Measurements from ENCODE around the gene MAML2.

MAML2 gene

DNA sequence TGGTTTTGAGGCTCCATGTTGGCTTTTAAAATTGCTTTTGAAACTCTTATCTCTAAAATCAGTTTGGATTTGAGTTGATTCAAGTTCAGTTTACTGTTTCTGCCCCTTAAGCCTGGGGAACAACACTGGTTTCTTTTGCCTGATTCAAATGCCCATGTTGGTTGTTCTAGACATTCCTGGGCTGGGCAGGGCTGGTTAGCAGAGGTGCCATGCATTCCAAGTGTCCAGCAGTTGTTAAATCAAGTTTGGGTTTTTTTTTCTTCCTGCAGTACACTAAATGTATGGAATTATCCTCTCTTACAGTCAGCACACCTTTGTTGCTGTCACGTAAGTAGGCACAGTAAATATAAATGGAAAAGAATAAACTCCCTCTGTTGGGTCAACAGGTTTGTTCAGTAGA is 351.9 kb downstream of the MAML2 start:
- DNase-seq (ENCODE audit: low read depth in 1 of 2, low spot score in 1 of 2), result no peak

GRCh38 chr11:95989780-95990179 is 353.2 kb downstream of the MAML2 start:
- no peak for DNase-seq (ENCODE audit: low read depth in 1 of 2, low spot score in 1 of 2)

DNA sequence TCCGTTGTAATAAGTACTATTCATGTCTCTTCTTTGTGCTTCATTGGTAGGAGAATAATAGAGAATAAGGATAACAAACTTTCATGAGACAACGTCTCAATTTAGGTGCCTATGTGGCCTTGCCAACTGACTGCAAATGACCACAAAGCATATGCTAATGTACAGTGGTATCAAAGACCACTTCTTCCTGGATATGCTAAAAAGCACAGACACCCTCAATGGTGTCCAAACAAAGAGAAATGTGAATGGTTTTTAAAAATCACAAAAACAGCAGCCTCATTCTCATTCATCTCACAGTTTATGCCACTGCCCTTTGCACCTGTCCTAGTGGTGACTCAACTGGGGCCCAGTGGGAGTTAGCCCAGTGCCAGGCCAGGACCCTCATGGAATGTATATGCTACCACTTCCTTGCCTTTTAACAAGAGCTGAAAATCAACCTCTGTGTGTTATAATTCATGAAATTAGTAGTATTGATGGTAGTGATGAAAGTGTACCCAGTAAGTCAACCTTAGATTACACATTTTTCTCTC is 353.9 kb downstream of the MAML2 start:
- no peak for DNase-seq (ENCODE audit: low read depth in 1 of 2, low spot score in 1 of 2)

DNA sequence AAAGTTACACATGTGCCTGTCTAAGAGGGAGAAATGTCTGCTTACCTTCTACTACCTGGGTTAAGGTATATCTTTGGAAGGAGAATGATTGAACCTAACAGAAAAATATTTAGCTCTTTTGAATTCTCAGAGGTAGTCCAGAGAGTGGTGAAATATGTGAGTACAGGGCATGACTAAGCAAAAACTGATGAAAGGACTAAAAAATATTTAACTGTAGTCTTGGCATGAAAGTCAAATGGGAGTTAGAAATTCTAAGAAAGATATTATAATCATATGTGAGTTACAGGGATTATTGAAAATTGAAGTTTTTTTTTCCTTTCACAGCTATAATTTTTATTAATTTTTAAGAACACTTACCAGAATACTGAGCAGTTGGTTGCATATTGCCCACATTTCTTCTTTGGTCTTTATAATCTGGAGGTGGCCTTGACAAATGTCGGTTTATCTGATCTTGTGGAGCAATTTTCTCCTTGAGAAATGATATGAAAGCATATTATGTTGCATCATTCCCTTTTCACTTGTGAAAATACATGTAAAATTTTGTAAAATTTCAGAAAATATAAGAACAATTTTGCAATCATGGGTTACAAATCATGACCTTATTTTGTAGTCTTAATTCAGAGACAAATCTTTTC is 357.7 kb downstream of the MAML2 start:
- DNase-seq (ENCODE audit: low read depth in 1 of 2, low spot score in 1 of 2), result no peak

DNA sequence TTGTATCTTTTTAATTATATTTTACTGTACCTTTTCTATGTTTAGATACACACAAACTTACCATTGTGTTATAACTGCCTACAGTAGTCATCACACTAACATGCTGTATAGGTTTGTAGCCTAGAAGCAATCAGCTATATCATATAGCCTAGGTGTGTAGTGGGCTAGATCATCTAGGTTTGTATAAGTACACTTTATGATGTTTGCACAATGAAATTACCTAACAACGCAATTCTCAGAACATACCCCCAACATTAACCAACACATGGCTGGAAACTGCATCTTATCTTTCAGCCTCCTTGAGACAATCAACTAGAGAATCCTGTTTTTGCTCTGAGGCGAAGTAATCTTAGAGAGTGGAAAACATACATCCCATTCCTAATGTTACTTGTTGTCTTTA is 358.9 kb downstream of the MAML2 start:
- DNase-seq (ENCODE audit: low read depth in 1 of 2, low spot score in 1 of 2), result no peak

DNA sequence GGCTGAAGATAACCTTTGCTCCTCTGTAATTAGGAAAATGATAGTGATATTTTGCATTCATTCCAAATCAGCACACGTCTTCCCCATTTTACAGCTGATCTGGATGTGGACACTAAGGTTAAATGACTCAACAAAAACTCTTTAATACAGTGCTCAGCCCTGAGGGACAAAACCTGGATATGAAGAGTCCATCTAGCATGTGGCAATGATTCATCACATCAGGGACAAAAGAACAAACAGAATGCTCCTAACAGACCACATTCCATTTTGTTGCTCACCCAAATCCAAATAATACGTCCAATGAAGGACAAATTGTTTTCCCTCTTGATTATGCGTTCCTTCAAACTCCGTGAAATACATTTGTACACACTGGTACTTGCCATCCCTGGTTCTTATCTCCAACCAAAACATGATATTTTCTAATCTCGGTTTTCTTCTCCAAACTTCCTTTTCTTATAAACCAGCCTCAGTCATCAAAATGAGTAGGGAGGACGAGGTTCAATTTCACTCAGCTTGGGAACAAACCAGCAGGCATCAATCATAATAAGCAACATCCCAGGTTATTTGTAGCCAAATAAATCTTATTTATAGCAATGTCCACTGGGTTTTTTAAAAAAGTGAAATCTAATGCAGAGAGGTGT is 365.3 kb downstream of the MAML2 start:
- DNase-seq (ENCODE audit: low read depth in 1 of 2, low spot score in 1 of 2), result no peak

- no peak for DNase-seq (ENCODE audit: low read depth in 1 of 2, low spot score in 1 of 2)
These were observed 366.4 kb downstream of the MAML2 start for GRCh38 chr11:95976550-95976949.

DNA sequence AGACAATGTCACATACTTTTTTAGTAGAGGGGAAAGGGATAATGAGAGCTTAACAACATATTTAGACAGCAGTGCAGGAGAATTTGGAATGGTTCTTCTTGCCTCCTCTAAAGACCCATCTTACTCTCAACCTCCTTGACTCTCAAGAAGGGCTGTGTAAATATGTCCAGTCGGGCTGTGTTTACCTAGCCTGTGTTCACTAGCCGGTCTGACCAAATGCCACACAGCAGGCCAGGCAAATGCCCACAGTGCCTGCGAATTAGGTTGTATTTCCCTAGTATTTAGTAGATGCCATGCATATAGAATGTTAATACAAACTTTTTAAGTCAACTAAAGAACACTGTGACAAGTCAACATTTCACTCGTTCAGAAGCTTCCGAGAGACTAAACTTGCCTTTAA is 367.7 kb downstream of the MAML2 start:
- DNase-seq (ENCODE audit: low read depth in 1 of 2, low spot score in 1 of 2), result no peak

DNA sequence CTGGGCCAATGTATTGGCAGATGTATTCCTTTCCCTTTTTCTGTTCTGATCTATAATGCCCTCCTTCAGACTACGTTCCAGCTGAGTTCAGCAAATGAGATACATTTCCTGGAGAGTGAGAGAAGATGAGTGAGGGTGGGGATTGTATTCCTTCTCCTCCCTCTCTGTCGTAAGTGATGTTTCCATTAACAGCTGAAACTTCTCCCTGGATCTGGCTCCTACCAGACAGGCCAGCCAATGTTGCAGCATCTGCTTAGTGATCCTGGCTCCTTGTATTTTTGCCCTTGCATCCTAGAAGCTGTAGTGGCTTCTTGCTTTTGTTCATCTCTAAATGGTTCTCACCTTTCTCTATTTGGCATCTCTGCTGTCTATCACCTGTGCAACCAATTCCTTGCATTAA is 370.9 kb downstream of the MAML2 start:
- DNase-seq (ENCODE audit: low read depth in 1 of 2, low spot score in 1 of 2), result no peak

DNA sequence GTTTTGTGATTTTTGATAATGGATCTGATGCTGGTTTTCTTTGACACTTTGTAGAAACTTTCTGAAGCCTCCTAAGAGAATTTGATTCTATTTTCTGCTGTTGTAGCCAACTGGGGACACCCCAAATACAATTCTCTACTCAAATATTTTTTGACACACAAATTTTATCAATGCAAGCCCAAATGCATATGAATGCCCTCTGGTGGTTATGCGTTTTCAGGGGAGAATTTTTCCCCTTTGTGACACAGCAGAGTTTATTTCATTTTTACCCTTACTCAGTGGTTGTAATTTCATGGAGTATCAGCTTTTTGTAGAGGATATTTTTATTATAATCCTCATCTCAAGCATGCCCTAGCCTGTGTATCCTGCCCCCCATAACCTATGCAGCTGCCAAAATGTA is 374.4 kb downstream of the MAML2 start:
- DNase-seq (ENCODE audit: low read depth in 1 of 2, low spot score in 1 of 2), result no peak

DNA sequence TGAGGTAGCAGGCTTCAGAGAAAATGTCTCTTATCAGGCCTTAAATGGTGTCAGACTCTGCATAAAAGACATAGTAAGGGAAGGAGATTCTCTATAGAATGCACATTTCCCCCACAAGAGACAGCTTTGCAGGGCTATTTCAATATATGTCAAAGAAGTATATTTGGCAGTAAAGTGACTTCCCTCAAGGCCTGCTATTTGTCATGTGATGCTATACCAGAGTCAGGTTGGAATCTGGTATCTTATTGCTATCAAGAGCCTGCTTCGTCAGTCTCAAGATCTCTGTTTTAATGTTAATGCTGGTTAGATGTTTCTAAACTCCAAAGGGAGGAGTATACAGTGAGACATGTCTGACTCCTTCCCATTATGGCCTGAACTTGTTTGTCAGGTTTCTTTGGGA is 378.7 kb downstream of the MAML2 start:
- DNase-seq (ENCODE audit: low read depth in 1 of 2, low spot score in 1 of 2), result no peak

GRCh38 chr11:95961758-95962157 is 381.2 kb downstream of the MAML2 start:
- no peak for DNase-seq (ENCODE audit: low read depth in 1 of 2, low spot score in 1 of 2)

DNA sequence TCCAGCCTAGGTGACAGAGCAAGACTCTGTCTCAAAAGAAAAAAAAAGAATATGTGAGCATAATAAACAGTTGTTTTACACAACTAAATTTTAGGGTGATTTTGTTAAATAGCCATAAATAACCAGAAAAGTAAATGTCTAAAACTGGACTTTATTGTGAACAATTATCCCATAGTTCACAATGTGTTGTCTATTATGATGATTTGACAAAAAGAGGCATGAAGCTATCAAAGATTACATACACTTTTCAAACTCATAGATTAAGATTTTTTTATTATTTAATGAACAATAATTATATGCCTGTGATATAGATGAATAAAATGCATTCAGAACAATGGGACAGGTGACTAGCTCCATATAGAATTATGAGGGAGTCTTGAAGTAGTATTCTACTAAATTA is 392.1 kb downstream of the MAML2 start:
- no peak for DNase-seq (ENCODE audit: low read depth in 1 of 2, low spot score in 1 of 2)

GRCh38 chr11:95948637-95949036 is 394.4 kb downstream of the MAML2 start:
- DNase-seq (ENCODE audit: low read depth in 1 of 2, low spot score in 1 of 2), result no peak

GRCh38 chr11:95944623-95945022 is 398.4 kb downstream of the MAML2 start:
- DNase-seq (ENCODE audit: low read depth in 1 of 2, low spot score in 1 of 2), result no peak

GRCh38 chr11:95943546-95943945 is 399.4 kb downstream of the MAML2 start:
- DNase-seq (ENCODE audit: low read depth in 1 of 2, low spot score in 1 of 2), result no peak

DNA sequence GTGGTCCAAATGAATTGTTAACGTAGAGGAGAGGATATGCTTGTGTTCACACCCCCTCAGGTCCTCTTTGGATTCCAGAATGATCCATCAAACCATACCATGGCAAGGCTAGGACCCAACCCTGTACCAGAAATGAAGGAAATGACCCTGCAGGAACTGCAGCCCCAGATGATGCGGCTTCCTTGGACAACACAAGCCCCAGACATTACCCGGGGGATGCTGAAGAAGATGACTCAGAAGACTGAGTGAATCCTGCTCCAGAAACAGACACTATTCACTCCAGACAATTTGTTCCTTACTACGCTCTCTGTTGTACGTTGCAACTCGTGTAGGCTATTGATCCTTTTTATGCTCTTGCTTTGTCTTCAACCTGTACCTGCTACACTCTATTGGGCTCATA is 403.9 kb downstream of the MAML2 start:
- DNase-seq (ENCODE audit: low read depth in 1 of 2, low spot score in 1 of 2), result no peak

DNA sequence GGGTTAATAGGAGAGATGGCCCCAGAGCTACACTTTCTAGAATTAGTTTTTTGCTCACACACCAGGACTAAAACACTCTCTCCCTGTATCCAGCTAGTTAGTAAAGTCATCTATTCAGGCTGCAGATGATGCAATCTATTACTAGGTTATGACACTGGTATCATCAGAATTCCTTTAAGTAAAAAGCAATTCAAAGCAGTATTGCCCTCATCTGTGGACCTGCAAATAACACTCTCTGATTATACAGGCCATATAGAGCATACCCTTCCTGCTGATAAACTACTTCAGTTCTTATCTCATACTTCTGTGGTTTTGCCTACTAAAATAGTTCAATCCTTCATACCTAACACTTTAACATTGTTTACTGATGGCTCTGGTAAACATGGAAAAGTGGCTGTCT is 405.6 kb downstream of the MAML2 start:
- DNase-seq (ENCODE audit: low read depth in 1 of 2, low spot score in 1 of 2), result no peak

- DNase-seq (ENCODE audit: low read depth in 1 of 2, low spot score in 1 of 2), result no peak
These were observed 409.4 kb downstream of the MAML2 start for GRCh38 chr11:95933594-95933993.

DNA sequence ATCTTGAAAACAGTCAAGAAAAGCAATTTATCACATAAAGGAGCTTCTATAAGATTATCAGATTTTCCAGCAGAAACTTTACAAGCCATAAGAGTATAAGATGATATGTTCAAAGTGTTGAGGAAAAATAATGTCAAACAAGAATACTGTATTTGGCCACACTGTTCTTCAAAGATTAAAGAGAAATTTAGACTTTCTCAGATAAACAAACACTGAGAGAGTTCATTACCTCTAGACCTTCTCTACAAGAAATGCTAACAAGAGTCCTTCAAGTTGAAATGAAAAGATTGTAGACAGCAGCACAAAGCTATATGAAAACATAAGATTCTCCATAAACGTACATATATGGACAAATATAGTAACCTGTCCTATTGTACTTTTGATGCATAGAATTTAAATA is 411.1 kb downstream of the MAML2 start:
- DNase-seq (ENCODE audit: low read depth in 1 of 2, low spot score in 1 of 2), result no peak

DNA sequence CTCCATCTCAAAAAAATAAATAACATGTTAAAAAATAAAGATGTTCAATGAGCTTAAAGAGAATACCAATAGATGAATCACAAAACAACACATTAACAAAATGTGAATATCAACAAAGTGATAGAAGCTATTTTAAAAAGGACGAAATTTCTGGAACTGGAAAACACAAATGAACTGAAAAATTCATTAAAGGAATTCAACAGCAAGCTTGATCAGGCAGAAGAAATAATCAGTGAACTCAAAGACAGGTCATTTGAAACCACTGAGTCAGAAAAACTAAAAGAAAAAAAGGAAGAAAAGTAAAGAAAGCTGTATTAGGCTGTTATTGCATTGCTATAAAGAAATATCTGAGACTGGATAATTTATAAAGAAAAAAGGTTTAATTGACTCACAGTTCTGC is 412.0 kb downstream of the MAML2 start:
- no peak for DNase-seq (ENCODE audit: low read depth in 1 of 2, low spot score in 1 of 2)

GRCh38 chr11:95926726-95927125 is 416.3 kb downstream of the MAML2 start:
- DNase-seq (ENCODE audit: low read depth in 1 of 2, low spot score in 1 of 2), result no peak
